Stimulated activated CD4-positive, alpha-beta T cell treated with anti-CD3 and anti-CD28 coated beads, Interleukin-12 subunit alpha, Interleukin-12 subunit beta, amount 100 ng/mL, for 48 hours (primary cell): ENCODE results near the gene ASIC4.

Experiments used
- DNase-seq, 3 donors: peaks; one replicate each; pipeline ENCODE4 v3.0.0-alpha.2; 2020; ENCODE audit warnings: low read depth in 2 of 3, low spot score in 1 of 3

The ASIC4 gene

GRCh38 chr2:219497495-219498279 lies 16.6 kb upstream of the ASIC4 start:
- DNase-seq = peak in 1 of 3 donors; percentile 29

- peak; percentile 88 to 92 (median 90) for DNase-seq
These were observed 15.8 kb upstream of the ASIC4 start, which contains the start of gene GMPPA for GRCh38 chr2:219498280-219499057. Gene GMPPA, plus strand, starts transcription at chr2:219498891. Its CDS starts 1,085 bp downstream, at chr2:219499976.

GRCh38 chr2:219499058-219499307 lies 15.3 kb upstream of the ASIC4 start:
- DNase-seq = no peak

- DNase-seq = no peak
These were observed 14.7 kb upstream of the ASIC4 start for GRCh38 chr2:219499555-219499954.

GRCh38 chr2:219500135-219500534 lies 14.1 kb upstream of the ASIC4 start:
- DNase-seq = no peak

GRCh38 chr2:219501849-219502248 lies 12.4 kb upstream of the ASIC4 start:
- no peak for DNase-seq

- DNase-seq = no peak
These were observed 11.7 kb upstream of the ASIC4 start for GRCh38 chr2:219502618-219503017.

- no peak for DNase-seq
These were observed 8.7 kb upstream of the ASIC4 start for GRCh38 chr2:219505585-219505984.

- no peak for DNase-seq
These were observed 8.0 kb upstream of the ASIC4 start for GRCh38 chr2:219506153-219506801.

- DNase-seq = no peak
These were observed 7.3 kb upstream of the ASIC4 start for GRCh38 chr2:219506802-219507526.

- DNase-seq = no peak
These were observed 6.5 kb upstream of the ASIC4 start for GRCh38 chr2:219507581-219508443.

GRCh38 chr2:219508444-219508734 lies 5.9 kb upstream of the ASIC4 start:
- no peak for DNase-seq

- no peak for DNase-seq
These were observed 5.1 kb upstream of the ASIC4 start for GRCh38 chr2:219508971-219509779.

- peak; percentile 21 to 35 (median 28) for DNase-seq
These were observed 4.3 kb upstream of the ASIC4 start for GRCh38 chr2:219509780-219510511.

- DNase-seq = no peak
These were observed 3.7 kb upstream of the ASIC4 start for GRCh38 chr2:219510512-219511135.

GRCh38 chr2:219511547-219512325 lies 2.5 kb upstream of the ASIC4 start:
- no peak for DNase-seq

GRCh38 chr2:219512524-219513216 lies 1.6 kb upstream of the ASIC4 start:
- DNase-seq = no peak
